SU-DHL-6 (cell line): Measurements from ENCODE around the gene OSBPL10.
A peak's percentile ranks its signal among the peaks of the same experiment; 100 is the strongest.

Experiments used
- H2AFZ ChIP-seq: fragments of 200-600 bp; sonication (generic); 2 replicates; pipeline ENCODE4 v1.6.1; 2014; ENCODE audit warnings: low read depth, mild to moderate bottlenecking, moderate library complexity, mixed read lengths, antibody characterized with exemption, low read length; ENCODE audit not compliant: severe bottlenecking
- H3F3A ChIP-seq: fragments of 200-600 bp; shearing (Covaris generic); 2 replicates; pipeline ENCODE4 v1.6.0; 2016; ENCODE audit warnings: antibody characterized with exemption, mild to moderate bottlenecking; ENCODE audit not compliant: insufficient read depth
- H3K27ac ChIP-seq: fragments of 200-600 bp; sonication (generic); 2 replicates; pipeline ENCODE4 v1.5.1; 2016; ENCODE audit warnings: low read depth, mild to moderate bottlenecking, low read length, moderate library complexity, mixed read lengths
- H3K27me3 ChIP-seq: fragments of 200-600 bp; sonication (generic), shearing (Covaris generic); 2 replicates; pipeline ENCODE4 v1.6.0; 2014; ENCODE audit warnings: mild to moderate bottlenecking, low read length
- H3K36me3 ChIP-seq: fragments of 200-600 bp; sonication (generic); 2 replicates; pipeline ENCODE4 v1.6.1; 2014; ENCODE audit warnings: mild to moderate bottlenecking, low read length, mixed read lengths
- H3K4me2 ChIP-seq: fragments of 300-600, 200-600 bp; shearing (Covaris generic), sonication (generic); 2 replicates; pipeline ENCODE4 v1.6.0; 2014; ENCODE audit warnings: low read length, low read depth, mild to moderate bottlenecking; ENCODE audit not compliant: poor library complexity, severe bottlenecking
- H3K4me3 ChIP-seq: fragments of 200-600 bp; sonication (generic); 2 replicates; pipeline ENCODE4 v1.5.1; 2014; ENCODE audit warnings: antibody characterized with exemption, low read length, mild to moderate bottlenecking, mixed read lengths; ENCODE audit not compliant: insufficient read depth, poor library complexity, severe bottlenecking
- H3K79me2 ChIP-seq: fragments of 200-600 bp; sonication (generic); 2 replicates; pipeline ENCODE4 v1.6.1; 2014; ENCODE audit warnings: mild to moderate bottlenecking, low read length, moderate library complexity; ENCODE audit not compliant: insufficient read depth
- H3K9ac ChIP-seq: fragments of 200-600 bp; sonication (generic); 2 replicates; pipeline ENCODE4 v1.7.0; 2014; ENCODE audit warnings: mild to moderate bottlenecking, low read length
- H3K9me2 ChIP-seq: fragments of 200-600 bp; sonication (generic); replicated peaks from 2 replicates; pipeline ENCODE4 v1.6.1; 2014; ENCODE audit warnings: low read length; ENCODE audit not compliant: insufficient read depth
- H3K9me3 ChIP-seq: fragments of 200-600 bp; sonication (generic); 2 replicates; pipeline ENCODE4 v1.6.1; 2014; ENCODE audit warnings: low read length, mixed read lengths; ENCODE audit not compliant: insufficient read depth
- H4K20me1 ChIP-seq: fragments of 200-600 bp; sonication (generic); 2 replicates; pipeline ENCODE4 v1.6.1; 2014; ENCODE audit warnings: low read depth, mild to moderate bottlenecking, antibody characterized with exemption, low read length, moderate library complexity, mixed read lengths
- CTCF ChIP-seq: fragments of 200-600 bp; sonication (generic); IDR thresholded peaks from one replicate; pipeline ENCODE4 v1.5.1; 2017; ENCODE audit warnings: antibody characterized with exemption, mild to moderate bottlenecking, low read length, moderate library complexity; ENCODE audit not compliant: insufficient read depth, poor library complexity, severe bottlenecking
- EZH2phosphoT487 ChIP-seq: fragments of 200-600 bp; sonication (generic), shearing (Covaris generic); conservative IDR thresholded peaks from 2 replicates; pipeline ENCODE4 v1.6.1; 2018; ENCODE audit warnings: mild to moderate bottlenecking, antibody characterized with exemption, low read length, moderate library complexity, mixed read lengths

OSBPL10 gene

GRCh38 chr3:31974471-31974870 is 6.6 kb downstream of the OSBPL10 start:
- Histone ChIP-seq H3K9me3 (no peaks in the 10 kb centered on the region), H4K20me1 (no peaks in the 10 kb centered on the region), H2AFZ (no peak overlapping the region), H3K79me2 (peaks cover 92% of the 10 kb centered on the region), H3F3A (peaks cover 94% of the 10 kb centered on the region), H3K9me2 (no peaks in the 10 kb centered on the region), H3K4me3 (peak overlapping the region; percentile 29), H3K36me3 (0 out of 2 replicates have a peak, but pooled peaks cover 2% of the 10 kb centered on the region), H3K9ac (peak overlapping the region; percentile 73), H3K27ac (peak overlapping the region; percentile 98), H3K27me3 (no peaks in the 10 kb centered on the region), H3K4me2 (peak overlapping the region; percentile 93)
- no peak for TF ChIP-seq CTCF
- TF ChIP-seq EZH2phosphoT487, result no peak

GRCh38 chr3:31973837-31974236 is 7.2 kb downstream of the OSBPL10 start:
- Histone ChIP-seq H3K27ac (peak overlapping the region; percentile 98), H3F3A (peaks cover 93% of the 10 kb centered on the region), H3K9me3 (no peaks in the 10 kb centered on the region), H3K4me3 (no peak overlapping the region), H3K27me3 (no peaks in the 10 kb centered on the region), H3K4me2 (peak overlapping the region; percentile 93), H3K9ac (peak overlapping the region; percentile 73), H2AFZ (no peak overlapping the region), H3K79me2 (peaks cover 92% of the 10 kb centered on the region), H3K9me2 (no peaks in the 10 kb centered on the region), H4K20me1 (no peaks in the 10 kb centered on the region), H3K36me3 (0 out of 2 replicates have a peak, but pooled peaks cover 2% of the 10 kb centered on the region)
- TF ChIP-seq CTCF (no peak), EZH2phosphoT487 (no peak)

- Histone ChIP-seq H3K4me2 (peak overlapping the region; percentile 93), H3K9me3 (no peaks in the 10 kb centered on the region), H3K4me3 (peak overlapping the region; percentile 33), H3K9ac (peak overlapping the region; percentile 73), H3K27me3 (no peaks in the 10 kb centered on the region), H2AFZ (no peak overlapping the region), H3K36me3 (0 out of 2 replicates have a peak, but pooled peaks cover 2% of the 10 kb centered on the region), H3K79me2 (peaks cover 92% of the 10 kb centered on the region), H3F3A (peaks cover 90% of the 10 kb centered on the region), H3K27ac (peak overlapping the region; percentile 98), H4K20me1 (no peaks in the 10 kb centered on the region), H3K9me2 (no peaks in the 10 kb centered on the region)
- TF ChIP-seq CTCF (no peak), EZH2phosphoT487 (no peak)
Observed at GRCh38 chr3:31973081-31973480, 8.0 kb downstream of the OSBPL10 start.
